Posterior vena cava (tissue), 2 donors: ENCODE data around the gene RAI14. TPM values are rescaled to one million over a fixed set of nuclear protein-coding genes. Genes with fewer than 3 reads are reported as not detected.
"Not testable (repeated sequence)": the region's sequence is repeated elsewhere in the genome, so short reads cannot be mapped to it uniquely, and the experiment has no call there.

Experiments used
- DNase-seq: peaks from one replicate; pipeline ENCODE4 v3.0.0-alpha.2; 2020; ENCODE audit warnings: low spot score
- intact Hi-C, 2 donors: fragments of 100-400 bp; cut with DNase I; formaldehyde crosslinking; loops; one replicate each; pipeline versions ENCODE4 v1.14.1 to v1.14.2; 2022 to 2023
- total RNA-seq, 2 donors: library from RNA; stranded (reverse); fragmentation: NEBNext Ultra II Directional; extraction: Animal tissue kit (Norgen Biotek cat#: 25700); gene quantifications; one replicate each; pipeline ENCODE4 v1.2.1, GENCODE V29; 2021
- donor health status: DM: yes; HTN: yes; CAD: no.
- donor health status: DM: yes; HTN: yes; CAD: no.

Gene RAI14
- total RNA-seq, 2 donors from 2014 or later: 76.1 to 160 TPM

- DNase-seq: no peak
- intact Hi-C loops: no loop called here
These were observed 35.2 kb downstream of the RAI14 start for GRCh38 chr5:34691326-34691725.

- intact Hi-C loops: no loop called here
- no peak for DNase-seq
These were observed 36.7 kb downstream of the RAI14 start for GRCh38 chr5:34692786-34693185.

- intact Hi-C loops: no loop called here
- no peak for DNase-seq
These were observed 37.9 kb downstream of the RAI14 start for GRCh38 chr5:34694012-34694411.

- no peak for DNase-seq
- intact Hi-C loops: no loop called here
These were observed 38.6 kb downstream of the RAI14 start for GRCh38 chr5:34694685-34695084.

DNA sequence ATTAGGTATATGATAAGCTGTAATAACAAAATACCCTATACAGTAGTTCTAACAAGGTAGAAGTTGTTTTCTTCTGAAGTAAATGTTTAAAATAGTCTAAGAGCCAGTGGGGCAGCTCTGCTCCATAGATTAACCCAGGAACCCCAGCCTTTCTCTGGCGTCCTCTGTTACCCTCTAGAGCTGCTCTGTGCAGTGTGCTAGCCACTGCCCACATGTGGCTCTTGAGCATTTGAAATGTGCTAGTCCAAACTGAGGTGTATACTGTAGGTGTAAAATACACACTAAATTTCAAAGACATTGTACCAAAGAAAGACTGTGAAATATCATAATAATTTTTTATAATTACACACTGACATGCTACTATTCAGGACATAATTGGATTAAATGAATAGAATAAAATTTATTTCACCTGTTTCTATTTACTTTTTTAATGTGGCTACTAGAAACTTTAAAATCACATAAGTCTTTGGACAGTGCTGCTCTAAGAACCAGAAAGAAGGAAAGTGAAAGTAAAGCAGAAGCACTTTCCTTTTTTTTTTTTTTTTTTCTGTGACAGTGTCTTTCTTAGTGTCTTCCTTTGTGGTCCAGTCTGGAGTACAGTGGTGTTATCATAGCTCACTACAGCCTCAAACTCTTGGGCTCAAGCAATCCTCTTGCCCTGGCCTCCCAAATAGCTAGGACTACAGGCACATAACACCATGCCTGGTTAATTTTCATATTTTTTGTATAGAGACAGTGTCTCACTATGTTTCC is 39.3 kb downstream of the RAI14 start:
- DNase-seq: no peak
- intact Hi-C loops: no loop called here

DNA sequence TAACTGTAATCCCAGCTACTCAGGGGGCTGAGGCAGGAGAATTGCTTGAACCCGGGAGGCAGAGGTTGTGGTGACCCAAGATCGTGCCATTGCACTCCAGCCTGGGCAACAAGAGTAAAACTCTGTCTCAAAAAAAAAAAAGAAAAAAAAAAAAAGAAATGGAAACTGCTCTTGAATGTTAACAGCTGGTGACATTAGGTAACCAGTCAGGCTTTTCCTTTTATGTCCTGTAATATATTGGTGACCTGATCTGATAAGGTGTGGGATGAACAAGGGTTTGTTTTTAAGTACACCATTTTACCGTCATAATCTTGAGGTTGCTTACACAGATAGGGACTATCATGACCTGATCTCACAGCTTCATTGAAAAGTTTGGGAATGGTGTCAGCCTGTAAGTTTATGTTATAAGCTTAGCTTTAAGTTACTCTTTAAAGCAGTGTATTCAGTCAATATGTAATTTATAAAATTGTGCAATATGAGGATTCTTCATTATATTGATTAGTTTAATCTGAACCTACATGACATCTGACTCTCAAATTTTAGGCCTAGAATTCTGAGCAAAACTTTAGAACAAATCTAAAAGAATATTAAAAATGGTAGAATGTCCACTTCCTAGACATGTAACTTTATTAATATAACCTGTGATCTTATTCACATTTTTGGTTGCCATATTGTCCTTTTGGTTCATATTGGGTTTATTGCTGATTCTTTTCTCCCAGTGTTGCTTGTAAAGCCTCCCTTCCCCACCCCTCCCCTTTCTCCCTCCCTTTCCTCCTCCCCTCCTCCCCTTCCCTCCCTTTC is 41.4 kb downstream of the RAI14 start:
- DNase-seq: no peak
- intact Hi-C loops: no loop called here

DNA sequence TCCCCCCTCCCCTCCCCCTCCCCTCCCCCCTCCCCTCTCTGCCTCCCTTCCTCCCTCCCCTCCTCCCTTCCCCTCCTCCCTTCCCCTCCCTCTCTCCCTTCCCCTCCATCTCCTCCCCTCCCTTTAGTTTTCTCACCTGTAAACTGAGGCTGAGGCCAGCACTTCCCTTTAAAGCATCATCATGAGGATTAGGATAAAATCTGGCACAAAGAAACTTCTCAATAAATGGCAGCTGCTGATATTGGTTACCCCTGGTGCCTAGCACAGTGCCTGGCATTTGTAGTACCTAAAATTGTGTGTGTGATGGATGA is 41.9 kb downstream of the RAI14 start:
- no peak for DNase-seq
- intact Hi-C loops: no loop called here

GRCh38 chr5:34698754-34699153 is 42.6 kb downstream of the RAI14 start:
- intact Hi-C loops: no loop called here
- no peak for DNase-seq

DNA sequence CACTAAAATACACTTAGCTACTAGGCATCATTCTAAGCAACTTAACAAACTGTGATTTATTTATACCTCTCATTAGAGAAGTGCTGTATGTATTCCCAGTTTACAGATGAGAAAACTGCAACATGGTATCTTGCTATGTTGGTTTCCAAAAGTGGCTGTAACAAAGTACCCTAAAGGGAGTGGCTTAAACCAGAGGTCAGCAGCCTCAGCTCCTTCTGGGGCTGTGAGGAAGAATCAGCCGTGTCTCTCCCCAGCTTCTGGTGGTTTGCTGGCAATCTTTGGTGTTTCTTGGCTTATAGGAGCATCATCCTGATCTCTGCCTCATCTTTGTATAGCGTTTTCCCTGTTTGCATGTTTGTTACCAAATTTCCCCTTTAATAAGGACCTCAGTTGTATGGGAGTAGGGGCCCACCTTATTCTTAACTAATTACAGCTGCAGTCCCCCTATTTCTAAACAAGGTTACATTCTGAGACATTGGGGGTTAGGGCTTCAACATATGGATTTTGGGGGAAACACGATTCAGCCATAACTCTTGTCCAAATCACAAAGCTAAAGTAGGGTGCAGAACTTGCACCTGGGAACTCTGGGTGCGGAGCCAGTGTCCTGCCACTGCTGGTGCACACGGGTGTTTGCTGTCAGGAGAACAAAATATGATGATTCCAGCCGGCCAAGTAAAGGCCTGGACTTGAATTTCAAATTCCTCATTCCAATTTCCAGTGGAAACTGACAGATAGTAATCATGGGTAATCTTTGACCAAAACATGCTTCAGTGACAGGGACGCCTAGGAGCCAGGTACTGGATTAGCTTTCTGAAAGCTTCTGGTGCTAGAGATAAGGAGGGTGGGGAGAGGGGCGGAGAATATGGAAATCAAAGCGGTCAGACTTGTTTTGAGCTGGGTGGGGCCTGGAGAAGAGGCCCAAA is 43.3 kb downstream of the RAI14 start:
- no peak for DNase-seq
- intact Hi-C loops: no loop called here

DNA sequence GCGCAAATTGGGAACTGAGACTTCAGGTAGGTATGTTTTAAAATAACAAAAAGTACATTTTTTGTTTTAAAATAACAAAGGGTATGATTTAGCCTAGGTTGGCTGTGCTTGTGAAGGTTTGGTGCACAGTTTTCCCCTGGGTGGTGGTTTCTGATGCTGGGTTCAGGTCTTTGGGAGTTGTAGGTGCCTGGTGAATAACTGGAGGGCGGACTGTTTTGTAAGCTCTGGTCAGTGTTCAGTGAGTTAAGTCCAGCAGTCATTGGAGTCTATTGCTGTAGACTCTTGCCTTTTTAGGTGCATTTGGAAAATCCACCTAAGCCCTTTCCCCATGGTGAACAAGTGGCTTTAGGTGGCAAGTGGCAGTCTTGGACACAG is 43.9 kb downstream of the RAI14 start:
- intact Hi-C loops: no loop called here
- DNase-seq: no peak

DNA sequence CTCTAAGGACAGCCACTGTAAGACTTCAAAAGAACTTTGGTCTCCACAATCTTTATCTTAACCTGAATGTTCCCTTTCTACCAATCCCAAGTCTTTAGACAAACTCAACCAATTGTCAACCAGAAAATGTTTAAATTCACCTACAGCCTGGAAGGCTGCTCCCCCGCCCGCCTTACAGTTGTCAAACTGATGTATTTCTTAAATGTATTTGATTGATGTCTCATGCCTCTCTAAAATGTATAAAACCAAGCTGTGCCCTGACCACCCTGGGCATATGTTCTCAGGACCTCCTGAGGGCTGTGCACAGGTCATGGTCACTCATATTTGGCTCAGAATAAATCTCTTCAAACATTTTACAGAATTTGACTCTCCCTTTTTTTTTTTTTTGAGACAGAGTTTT is 45.3 kb downstream of the RAI14 start:
- intact Hi-C loops, DNase-seq: not testable (repeated sequence)

- DNase-seq: no peak
- intact Hi-C loops: no loop called here
These were observed 47.9 kb downstream of the RAI14 start for GRCh38 chr5:34703767-34704713.

GRCh38 chr5:34706084-34706483 is 50.0 kb downstream of the RAI14 start:
- intact Hi-C loops: no loop called here
- no peak for DNase-seq

DNA sequence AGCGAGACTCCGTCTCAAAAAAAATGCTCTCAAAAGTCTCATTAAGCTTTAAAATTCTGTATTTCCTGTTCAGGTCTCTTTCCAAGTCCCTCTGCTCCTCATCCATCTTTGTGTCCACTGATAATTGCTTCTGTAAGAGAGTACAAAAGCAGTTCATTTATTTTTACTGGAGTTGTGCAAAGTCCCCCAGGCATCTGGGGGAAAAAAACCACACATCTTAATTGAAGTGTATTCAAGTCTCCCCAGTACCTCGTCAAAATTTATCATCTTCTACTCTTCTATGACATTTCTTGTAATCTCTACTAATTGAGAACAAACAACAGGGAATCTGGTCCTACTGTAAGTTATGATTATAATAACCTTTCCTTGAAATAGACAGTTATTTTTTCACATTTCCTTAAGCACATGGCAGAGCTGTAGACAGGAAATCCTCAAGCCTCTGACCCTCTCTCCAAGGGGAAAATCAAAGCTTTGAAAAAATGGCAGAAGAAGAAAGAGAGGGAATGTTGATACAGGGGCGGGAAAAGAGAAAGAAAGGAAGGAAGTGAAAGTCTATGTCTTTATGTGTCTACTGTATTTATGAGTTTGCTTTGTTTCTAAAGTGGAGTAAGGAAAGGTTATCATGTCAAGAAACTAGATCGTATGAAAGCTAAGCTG is 51.5 kb downstream of the RAI14 start:
- intact Hi-C loops: no loop called here
- DNase-seq: no peak

DNA sequence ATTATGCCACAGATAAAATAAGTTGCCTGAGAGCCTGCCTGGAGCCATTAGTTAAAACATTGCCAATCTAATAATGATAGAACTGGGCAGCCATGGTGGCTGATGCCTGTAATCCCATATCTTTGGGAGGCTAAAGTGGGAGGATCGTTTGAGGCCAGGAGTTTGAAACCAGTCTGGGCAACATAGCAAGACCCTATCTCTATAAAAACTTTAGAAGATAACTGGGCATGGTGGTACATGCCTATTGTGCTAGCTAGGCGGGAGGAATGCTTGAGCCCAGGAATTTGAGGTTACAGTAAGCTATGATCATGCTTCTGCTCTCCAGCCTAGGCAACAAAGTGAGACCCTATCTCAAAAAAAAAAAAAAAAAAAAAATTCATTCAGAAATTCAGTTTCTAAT is 52.6 kb downstream of the RAI14 start:
- intact Hi-C loops: no loop called here
- DNase-seq: no peak

DNA sequence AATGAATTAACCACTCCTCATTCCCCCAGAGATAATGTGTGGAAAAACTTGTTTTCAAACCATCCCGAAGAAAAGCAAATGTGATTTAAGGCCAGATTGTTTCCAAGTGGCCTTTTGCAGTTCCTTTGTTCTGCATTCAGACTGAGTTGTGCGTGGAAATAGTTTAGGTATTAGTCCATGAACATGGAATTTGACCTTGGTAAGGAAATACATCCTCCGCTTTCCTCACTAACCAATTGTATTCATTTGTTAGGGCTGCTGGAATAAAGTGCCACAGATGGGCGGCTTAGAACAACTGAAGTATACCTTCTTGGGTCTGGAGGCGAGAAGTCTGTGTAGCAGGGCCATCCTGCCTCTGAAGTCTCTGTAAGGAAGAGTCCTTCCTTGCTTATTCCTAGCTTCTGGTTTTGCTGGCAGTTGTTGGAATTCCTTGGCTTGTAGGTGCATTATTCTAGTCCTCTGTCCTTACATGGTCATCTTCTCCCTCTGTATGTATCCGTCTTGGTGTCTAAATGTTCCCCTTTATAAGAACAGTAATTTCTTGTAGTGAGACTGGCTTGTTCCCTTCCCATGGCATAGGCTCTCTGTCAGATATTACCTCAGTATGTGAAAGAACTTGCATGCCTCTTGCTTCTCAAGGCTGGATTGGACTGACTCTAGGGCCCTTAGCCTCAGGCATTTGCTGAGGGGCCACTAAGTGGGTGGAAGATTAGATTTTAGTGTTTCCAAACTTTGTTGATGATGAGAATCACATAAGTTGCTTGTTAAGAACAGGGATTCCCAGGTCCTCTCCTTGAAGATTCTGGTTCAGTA is 53.9 kb downstream of the RAI14 start:
- DNase-seq: no peak
- intact Hi-C loops: no loop called here

GRCh38 chr5:34712565-34712964 is 56.4 kb downstream of the RAI14 start:
- no peak for DNase-seq
- intact Hi-C loops: no loop called here

DNA sequence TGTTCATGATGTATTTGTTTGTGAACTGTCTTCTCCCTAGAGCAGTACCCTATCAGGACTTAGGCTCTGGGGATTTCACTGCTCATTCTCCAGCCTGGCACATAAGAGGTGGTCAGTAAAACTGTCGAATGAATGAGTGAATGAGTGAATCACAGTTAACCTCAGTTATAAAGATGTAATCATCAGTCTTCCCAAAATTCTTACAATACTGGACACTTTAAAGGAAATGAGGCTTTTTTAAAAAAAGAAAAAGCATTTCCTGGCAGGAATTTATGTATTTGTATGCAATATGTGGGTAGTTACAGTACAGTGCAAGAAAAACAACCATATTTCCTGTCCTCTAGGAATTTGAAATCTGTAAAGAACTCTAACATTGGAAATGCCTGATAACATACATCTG is 59.6 kb downstream of the RAI14 start:
- no peak for DNase-seq
- intact Hi-C loops: no loop called here
